Femur (tissue), 1 donor: Measurements from ENCODE around the gene SNED1.
A peak's percentile ranks its signal among the peaks of the same experiment; 100 is the strongest.

Source experiments
- DNase-seq: peaks from one replicate; pipeline ENCODE4 v3.0.0-alpha.2; 2017

SNED1 gene

DNA sequence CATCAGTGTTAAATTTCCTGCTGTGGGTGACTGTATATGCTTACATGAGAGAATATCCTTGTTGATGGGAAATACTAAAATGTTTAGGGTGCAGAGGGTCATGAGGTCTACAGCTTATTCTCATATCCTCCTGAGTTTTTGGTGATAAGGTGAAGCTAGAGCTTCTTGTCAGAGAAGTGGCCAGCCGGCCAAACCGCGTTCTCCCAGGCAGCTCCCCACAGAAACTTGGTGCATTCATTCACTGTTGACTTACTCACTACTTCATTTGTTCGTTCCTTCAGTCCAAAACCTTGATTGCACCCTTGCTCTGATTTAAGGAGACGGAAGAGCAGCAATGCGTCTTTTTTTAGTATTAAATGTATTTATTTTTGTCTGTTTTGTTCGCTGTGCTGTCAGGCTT is 8.7 kb downstream of the SNED1 start:
- DNase-seq, result no peak

- DNase-seq, result no peak
These were observed 9.7 kb downstream of the SNED1 start for GRCh38 chr2:241007880-241008710.

- no peak for DNase-seq
These were observed 10.3 kb downstream of the SNED1 start for GRCh38 chr2:241008711-241009121.

DNA sequence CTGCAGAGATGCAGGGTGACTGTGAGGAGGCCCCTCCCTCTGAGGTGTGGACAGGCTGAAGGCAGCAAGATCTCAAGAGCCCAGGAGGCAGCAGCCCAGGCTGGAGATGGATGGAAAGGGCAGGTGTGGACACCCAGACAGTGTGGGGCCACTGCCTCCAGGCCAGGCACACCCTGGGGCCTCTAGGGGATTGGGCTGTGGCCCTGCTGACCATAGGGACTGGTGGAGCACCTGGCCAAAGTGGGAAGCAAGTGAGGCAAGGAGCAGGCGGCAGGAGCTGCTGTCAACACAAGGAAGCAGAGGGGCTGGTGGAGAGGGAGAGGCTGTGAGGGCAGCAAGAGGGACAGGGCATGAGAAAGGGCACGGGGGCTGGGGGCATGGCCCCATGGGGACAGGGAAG is 10.8 kb downstream of the SNED1 start:
- no peak for DNase-seq

GRCh38 chr2:241009601-241010530 is 11.4 kb downstream of the SNED1 start:
- peak; percentile 45 for DNase-seq

- no peak for DNase-seq
These were observed 12.3 kb downstream of the SNED1 start for GRCh38 chr2:241010531-241011295.

DNA sequence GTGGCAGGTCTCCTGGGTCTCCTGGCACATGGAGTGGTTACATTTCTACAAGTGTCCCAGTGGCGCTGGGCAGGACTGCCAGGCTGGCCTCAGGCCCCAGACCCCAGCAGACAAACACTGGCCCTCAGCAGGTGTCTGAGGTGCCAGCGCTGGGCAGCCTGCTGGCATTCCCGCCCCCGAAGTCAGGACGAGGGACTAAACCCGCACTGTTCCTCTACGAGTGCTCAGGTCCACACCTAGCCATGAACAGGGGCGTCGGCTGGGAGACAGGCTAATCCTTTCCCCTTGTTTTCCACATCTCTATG is 12.8 kb downstream of the SNED1 start:
- DNase-seq, result no peak

- DNase-seq, result no peak
These were observed 13.5 kb downstream of the SNED1 start for GRCh38 chr2:241011751-241012510.

- DNase-seq, result no peak
These were observed 15.8 kb downstream of the SNED1 start for GRCh38 chr2:241014224-241014623.

DNA sequence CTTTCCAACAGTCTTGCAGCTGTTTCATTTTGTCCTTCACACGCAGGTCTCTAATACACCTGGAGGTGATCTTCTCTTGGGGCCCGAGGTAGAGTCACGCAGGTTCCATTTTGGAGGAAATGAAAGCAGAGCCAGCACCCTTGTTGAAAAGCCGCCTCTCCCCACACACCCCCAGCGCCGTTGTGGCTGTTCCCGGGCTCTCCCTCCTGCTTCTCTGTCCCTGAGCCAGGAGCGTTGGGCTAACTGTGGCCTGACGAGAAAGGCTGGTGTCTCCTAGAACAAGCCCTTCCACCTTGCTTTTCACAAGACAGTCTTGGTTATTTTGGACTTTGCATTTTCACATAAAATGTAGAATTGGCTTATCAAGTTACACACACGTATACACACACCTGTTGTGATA is 16.3 kb downstream of the SNED1 start:
- DNase-seq, result no peak

DNA sequence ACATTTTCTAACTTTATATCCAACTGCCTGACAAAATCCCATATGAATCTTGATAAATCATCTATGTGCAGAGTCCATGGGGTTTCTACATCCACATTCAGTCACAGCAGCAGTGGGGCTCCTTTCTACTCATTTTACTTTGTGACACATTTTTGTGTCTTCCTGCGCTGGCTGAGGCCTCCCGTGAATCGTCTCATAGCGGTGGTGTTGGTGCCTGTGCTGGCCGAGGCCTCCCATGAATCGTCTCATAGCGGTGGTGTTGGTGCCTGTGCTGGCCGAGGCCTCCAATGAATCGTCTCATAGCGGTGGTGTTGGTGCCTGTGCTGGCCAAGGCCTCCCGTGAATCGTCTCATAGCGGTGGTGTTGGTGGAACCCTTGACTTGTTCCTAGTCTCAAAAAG is 17.0 kb downstream of the SNED1 start:
- DNase-seq, result no peak

GRCh38 chr2:241017228-241017940 is 19.0 kb downstream of the SNED1 start:
- DNase-seq, result no peak

GRCh38 chr2:241018051-241018891 is 19.9 kb downstream of the SNED1 start:
- DNase-seq, result no peak

DNA sequence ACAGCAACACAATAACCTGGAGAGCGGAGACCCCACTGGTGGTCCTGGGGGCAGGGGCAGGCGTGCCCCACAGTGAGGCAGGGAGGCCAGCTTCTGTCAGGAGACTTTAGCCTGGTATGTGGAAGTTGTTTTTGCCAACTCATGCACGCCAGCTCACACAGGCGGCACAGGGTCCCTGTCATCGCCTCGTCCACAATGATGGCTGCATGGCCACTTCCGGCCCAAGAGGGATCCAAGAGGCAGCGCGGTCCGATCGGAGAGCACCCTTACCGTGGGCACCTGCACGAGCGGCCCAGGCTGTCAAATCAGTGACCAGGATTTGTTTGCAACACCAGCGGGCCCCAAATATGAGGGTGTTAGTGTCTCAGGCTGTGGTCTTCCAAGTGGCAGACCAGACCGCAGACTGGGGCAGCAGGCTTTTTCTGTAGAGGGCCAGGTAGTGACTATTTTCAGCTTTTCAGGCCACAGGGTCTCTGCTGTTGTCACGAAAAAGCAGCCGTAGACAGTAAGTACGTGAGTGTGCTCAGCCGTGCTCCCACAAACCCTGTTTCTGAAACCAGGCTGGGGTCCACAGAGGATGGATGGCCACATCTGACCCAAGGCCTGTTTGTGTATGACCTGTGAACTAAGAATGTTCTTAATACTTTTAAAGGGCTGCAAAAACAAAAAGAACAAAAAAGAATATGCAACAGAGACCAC is 21.2 kb downstream of the SNED1 start:
- no peak for DNase-seq

DNA sequence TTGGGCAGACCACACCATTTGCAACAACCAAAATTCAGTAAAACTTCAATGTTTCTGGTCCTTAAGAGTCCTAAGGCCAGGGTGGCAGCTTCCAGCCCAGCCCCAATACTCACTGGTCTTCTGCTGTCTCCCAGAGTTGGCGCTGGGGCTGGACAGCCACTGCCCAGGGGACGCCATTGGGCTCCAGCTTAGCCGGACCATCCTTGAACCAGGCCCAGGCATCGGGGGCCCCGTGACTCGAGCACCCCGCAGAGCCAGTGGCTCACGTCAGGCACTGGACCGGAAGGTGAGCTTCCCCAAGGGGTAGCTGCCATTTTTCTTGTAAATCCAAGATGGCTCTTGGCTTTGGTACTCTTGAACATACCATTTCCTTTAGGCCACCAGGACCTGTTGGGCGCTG is 21.8 kb downstream of the SNED1 start:
- no peak for DNase-seq

GRCh38 chr2:241020629-241021190 is 22.3 kb downstream of the SNED1 start:
- DNase-seq, result no peak

GRCh38 chr2:241025639-241026038 is 27.2 kb downstream of the SNED1 start:
- no peak for DNase-seq

DNA sequence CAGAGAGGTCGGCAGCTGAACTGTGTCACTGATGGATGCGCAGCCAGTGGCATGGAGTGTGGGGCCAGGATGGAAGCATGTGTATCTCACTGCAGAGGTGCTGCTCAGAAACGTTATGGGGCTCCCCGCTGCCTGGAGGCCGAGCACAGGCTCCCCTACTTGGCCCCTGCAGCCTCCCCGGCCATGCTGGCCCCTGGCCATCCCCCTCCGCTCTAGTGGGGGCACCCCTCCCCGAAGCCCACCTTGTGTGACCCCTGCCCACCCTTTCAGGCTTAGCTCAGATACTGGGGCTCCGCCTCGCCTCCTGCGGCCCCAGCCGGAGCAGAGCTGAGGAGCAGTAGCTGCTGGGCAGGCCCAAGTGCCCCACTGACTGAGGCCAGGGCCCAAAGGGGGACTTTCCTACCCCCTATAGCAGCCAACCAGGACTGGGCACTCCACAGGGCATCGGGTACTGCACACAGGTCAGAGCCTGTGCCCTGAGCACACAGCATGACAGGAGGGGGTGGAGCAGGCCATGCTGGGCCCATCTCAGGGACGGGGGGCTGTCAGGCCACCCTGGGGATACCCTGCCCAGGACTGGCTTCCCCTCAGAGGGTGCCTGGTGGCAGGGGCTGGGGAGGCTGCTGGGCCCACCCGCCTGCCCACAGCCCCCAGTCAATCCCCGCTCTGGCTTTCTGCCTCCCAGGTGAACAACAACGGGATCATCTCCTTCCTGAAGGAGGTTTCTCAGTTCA is 31.3 kb downstream of the SNED1 start:
- DNase-seq, result no peak

DNA sequence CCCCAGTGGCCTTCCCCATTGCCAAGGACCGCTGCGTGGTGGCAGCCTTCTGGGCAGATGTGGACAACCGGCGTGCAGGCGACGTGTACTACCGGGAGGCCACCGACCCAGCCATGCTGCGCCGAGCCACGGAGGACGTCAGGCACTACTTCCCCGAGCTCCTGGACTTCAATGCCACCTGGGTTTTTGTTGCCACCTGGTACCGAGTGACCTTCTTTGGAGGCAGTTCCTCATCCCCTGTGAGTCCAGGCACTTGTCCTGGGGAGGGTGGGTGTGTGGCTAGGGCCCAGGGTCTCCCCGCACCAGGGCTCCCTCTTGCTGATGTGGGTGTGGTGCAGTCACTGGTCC is 31.9 kb downstream of the SNED1 start:
- no peak for DNase-seq
